Astrocyte of the cerebellum (primary cell): ENCODE results near the gene CPT1A.

ENCODE experiments used
- DNase-seq: peaks from one replicate; pipeline ENCODE4 v3.0.0-alpha.2; 2011; ENCODE audit warnings: low read depth
- H3K4me3 ChIP-seq: 2 replicates; pipeline ENCODE4 v1.5.1; 2011; ENCODE audit warnings: mild to moderate bottlenecking, low read depth, low read length, moderate library complexity
- CTCF ChIP-seq: IDR thresholded peaks from 2 replicates; pipeline ENCODE4 v1.5.1; 2012; ENCODE audit warnings: low read length, low read depth, moderate library complexity, mild to moderate bottlenecking; ENCODE audit errors: missing control alignments
- in situ Hi-C: cut with HindIII; loops from 2 replicates; pipeline ENCODE4 v1.10.0; 2017; ENCODE audit warnings: low sequenced_read_pairs

The CPT1A gene

GRCh38 chr11:68749229-68750123 lies 92.2 kb downstream of the CPT1A start:
- in situ Hi-C loops: no loop called here

GRCh38 chr11:68748061-68748460 lies 93.7 kb downstream of the CPT1A start:
- no peak for DNase-seq
- no peak overlapping the region for H3K4me3 ChIP-seq
- TF ChIP-seq CTCF: no peak
- in situ Hi-C loops: no loop called here

More at GRCh38 chr11:68749229-68750123, 92.2 kb downstream of the CPT1A start:
- H3K4me3 ChIP-seq: no peak overlapping the region
- TF ChIP-seq CTCF: no peak
- DNase-seq: no peak

GRCh38 chr11:68743539-68743938 lies 98.2 kb downstream of the CPT1A start:
- DNase-seq: no peak
- in situ Hi-C loops: no loop called here
- no peak overlapping the region for H3K4me3 ChIP-seq
- TF ChIP-seq CTCF: no peak

- no peak for TF ChIP-seq CTCF
- in situ Hi-C loops: no loop called here
- no peak for DNase-seq
- H3K4me3 ChIP-seq: no peak overlapping the region
These were observed 100.3 kb downstream of the CPT1A start for GRCh38 chr11:68741463-68741862.

- no peak for DNase-seq
- in situ Hi-C loops: no loop called here
- no peak overlapping the region for H3K4me3 ChIP-seq
- TF ChIP-seq CTCF: no peak
These were observed 106.1 kb downstream of the CPT1A start for GRCh38 chr11:68735646-68736045.

- DNase-seq: no peak
- in situ Hi-C loops: no loop called here
- no peak overlapping the region for H3K4me3 ChIP-seq
- no peak for TF ChIP-seq CTCF
These were observed 106.6 kb downstream of the CPT1A start for GRCh38 chr11:68735125-68735524.
